ENCODE data around the gene AMN1. TPM values are rescaled to one million over a fixed set of nuclear protein-coding genes. Genes with fewer than 3 reads are reported as not detected.

Gene AMN1
- total and polyA plus RNA-seq, 2 of the 13 experiments (the other 11 are each of a cell fraction or from before 2014, with no cell fraction given) = 7.5 to 26.5 TPM

DNA sequence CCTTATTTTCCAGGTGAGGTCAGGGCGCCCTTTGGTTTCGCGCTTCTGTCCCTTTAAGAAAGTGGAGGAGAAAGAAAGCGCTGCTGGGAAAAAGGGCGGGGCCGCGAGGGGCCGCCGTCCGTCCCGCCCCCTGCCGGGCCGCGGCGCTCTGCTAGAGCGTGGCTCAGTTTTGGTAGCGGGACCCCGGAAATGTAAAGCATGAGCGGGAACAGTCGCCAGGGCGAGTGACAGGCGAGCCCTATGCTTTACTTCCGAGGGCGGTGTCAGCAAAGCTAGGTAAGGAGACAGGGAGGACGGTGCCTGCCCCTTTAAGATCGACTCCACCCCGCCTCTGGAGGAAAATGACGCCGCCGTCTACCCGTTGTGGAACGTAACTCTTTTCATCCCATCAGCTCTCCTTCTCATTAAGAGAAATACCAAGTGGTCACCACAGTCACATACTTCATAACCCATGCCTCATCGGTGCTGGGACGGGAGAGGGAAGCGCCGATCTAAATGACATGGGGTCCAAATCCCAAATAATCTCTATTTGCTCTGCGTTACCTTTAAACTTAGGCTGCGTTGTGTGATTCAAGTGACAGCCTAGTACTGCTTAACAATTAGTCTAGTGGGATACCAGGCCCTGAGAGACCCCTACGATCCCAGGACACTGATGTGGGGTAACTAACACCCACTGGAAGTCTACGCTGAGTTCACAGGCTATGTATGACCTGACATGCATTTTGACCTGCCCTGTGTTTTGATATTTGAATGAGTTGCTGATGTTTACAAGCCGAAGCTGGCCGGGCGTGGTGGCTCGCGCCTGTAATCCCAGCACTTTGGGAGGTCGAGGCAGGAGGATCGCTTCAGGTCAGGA lies 69.5 kb downstream of the AMN1 start, which contains the start of gene ETFBKMT (continued):
- peak; percentile 78 for TF ChIP-seq ZNF460 (CRISPR knock-in tag; IDR thresholded peaks at IDR 0.05; ENCODE audit: borderline replicate concordance)
- no peak for TF ChIP-seq FOXA1 (IDR thresholded peaks at IDR 0.05)
- TF ChIP-seq FOXA1 (CRISPR knock-in tag; IDR thresholded peaks at IDR 0.05) = no peak
- TF ChIP-seq PAF1 (CRISPR knock-in tag; IDR thresholded peaks at IDR 0.05) = no peak
- no peak for TF ChIP-seq ZNF432 (CRISPR knock-in tag; IDR thresholded peaks at IDR 0.05; ENCODE audit: borderline replicate concordance)
- TF ChIP-seq ZNF83 (CRISPR knock-in tag; IDR thresholded peaks at IDR 0.05; ENCODE audit: borderline replicate concordance) = no peak
- TF ChIP-seq ZC3H4 (CRISPR knock-in tag; IDR thresholded peaks at IDR 0.05; ENCODE audit: borderline replicate concordance) = no peak
- TF ChIP-seq REL (CRISPR knock-in tag; conservative IDR thresholded peaks at IDR 0.05) = no peak
- no peak for TF ChIP-seq ZNF230 (CRISPR knock-in tag; IDR thresholded peaks at IDR 0.05)
- no peak for TF ChIP-seq PAX8 (CRISPR knock-in tag; IDR thresholded peaks at IDR 0.05; ENCODE audit: borderline replicate concordance)
- TF ChIP-seq ZNF749 (CRISPR knock-in tag; IDR thresholded peaks at IDR 0.05; ENCODE audit: borderline replicate concordance) = peak; percentile 53; the same call in 1 of the 2 replicates
- no peak for TF ChIP-seq MAF1 (CRISPR knock-in tag; IDR thresholded peaks at IDR 0.05; ENCODE audit: borderline replicate concordance)
- TF ChIP-seq, protein P1, sequence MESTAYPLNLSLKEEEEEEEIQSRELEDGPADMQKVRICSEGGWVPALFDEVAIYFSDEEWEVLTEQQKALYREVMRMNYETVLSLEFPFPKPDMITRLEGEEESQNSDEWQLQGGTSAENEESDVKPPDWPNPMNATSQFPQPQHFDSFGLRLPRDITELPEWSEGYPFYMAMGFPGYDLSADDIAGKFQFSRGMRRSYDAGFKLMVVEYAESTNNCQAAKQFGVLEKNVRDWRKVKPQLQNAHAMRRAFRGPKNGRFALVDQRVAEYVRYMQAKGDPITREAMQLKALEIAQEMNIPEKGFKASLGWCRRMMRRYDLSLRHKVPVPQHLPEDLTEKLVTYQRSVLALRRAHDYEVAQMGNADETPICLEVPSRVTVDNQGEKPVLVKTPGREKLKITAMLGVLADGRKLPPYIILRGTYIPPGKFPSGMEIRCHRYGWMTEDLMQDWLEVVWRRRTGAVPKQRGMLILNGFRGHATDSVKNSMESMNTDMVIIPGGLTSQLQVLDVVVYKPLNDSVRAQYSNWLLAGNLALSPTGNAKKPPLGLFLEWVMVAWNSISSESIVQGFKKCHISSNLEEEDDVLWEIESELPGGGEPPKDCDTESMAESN (CRISPR knock-in tag; conservative IDR thresholded peaks at IDR 0.05) = peak; percentile 54; the same call in 1 of the 2 replicates
- TF ChIP-seq NFYC (CRISPR knock-in tag; IDR thresholded peaks at IDR 0.05) = peak; percentile 32; the same call in 1 of the 2 replicates
- TF ChIP-seq ZKSCAN8 (CRISPR knock-in tag; IDR thresholded peaks at IDR 0.05; ENCODE audit: borderline replicate concordance) = 0 out of 2 replicates have a peak, but pooled peaks have one; percentile 1
- TF ChIP-seq, protein P2, sequence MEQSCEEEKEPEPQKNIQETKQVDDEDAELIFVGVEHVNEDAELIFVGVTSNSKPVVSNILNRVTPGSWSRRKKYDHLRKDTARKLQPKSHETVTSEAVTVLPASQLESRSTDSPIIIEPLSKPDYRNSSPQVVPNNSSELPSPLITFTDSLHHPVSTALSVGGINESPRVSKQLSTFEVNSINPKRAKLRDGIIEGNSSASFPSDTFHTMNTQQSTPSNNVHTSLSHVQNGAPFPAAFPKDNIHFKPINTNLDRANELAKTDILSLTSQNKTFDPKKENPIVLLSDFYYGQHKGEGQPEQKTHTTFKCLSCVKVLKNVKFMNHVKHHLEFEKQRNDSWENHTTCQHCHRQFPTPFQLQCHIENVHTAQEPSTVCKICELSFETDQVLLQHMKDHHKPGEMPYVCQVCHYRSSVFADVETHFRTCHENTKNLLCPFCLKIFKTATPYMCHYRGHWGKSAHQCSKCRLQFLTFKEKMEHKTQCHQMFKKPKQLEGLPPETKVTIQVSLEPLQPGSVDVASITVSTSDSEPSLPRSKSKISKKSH (CRISPR knock-in tag; IDR thresholded peaks at IDR 0.05; ENCODE audit: borderline replicate concordance) = 0 out of 2 replicates have a peak, but pooled peaks have one; percentile 33
- TF ChIP-seq MAFK (conservative IDR thresholded peaks at IDR 0.05 in 1 of 2, IDR thresholded peaks at IDR 0.05 in 1 of 2; ENCODE audit: low read length in 2 of 2) = no peak
- TF ChIP-seq FOSL1 (CRISPR knock-in tag; IDR thresholded peaks at IDR 0.05; ENCODE audit: borderline replicate concordance) = no peak
- TF ChIP-seq IRF2 (CRISPR knock-in tag; IDR thresholded peaks at IDR 0.05) = peak; percentile 67
- TF ChIP-seq NCOA5 (CRISPR knock-in tag; IDR thresholded peaks at IDR 0.05) = no peak
- peak; percentile 73 for TF ChIP-seq ZNF335 (CRISPR knock-in tag; IDR thresholded peaks at IDR 0.05)
- TF ChIP-seq, protein P3, sequence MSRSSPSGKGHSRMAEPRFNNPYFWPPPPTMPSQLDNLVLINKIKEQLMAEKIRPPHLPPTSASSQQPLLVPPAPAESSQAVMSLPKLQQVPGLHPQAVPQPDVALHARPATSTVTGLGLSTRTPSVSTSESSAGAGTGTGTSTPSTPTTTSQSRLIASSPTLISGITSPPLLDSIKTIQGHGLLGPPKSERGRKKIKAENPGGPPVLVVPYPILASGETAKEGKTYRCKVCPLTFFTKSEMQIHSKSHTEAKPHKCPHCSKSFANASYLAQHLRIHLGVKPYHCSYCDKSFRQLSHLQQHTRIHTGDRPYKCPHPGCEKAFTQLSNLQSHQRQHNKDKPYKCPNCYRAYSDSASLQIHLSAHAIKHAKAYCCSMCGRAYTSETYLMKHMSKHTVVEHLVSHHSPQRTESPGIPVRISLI (CRISPR knock-in tag; IDR thresholded peaks at IDR 0.05; ENCODE audit: borderline replicate concordance) = no peak
- TF ChIP-seq, protein P4, sequence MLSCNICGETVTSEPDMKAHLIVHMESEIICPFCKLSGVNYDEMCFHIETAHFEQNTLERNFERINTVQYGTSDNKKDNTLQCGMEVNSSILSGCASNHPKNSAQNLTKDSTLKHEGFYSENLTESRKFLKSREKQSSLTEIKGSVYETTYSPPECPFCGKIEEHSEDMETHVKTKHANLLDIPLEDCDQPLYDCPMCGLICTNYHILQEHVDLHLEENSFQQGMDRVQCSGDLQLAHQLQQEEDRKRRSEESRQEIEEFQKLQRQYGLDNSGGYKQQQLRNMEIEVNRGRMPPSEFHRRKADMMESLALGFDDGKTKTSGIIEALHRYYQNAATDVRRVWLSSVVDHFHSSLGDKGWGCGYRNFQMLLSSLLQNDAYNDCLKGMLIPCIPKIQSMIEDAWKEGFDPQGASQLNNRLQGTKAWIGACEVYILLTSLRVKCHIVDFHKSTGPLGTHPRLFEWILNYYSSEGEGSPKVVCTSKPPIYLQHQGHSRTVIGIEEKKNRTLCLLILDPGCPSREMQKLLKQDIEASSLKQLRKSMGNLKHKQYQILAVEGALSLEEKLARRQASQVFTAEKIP (CRISPR knock-in tag; IDR thresholded peaks at IDR 0.05; ENCODE audit: borderline replicate concordance) = no peak
- TF ChIP-seq MXD4 (CRISPR knock-in tag; IDR thresholded peaks at IDR 0.05) = peak; percentile 62; the same call in 1 of the 2 replicates

All from HepG2 (cell line).